OCI-LY7 (cell line): ENCODE results near the gene RASSF9.

Experiments used
- EZH2phosphoT487 ChIP-seq: fragments of 200-600 bp; sonication (generic); IDR thresholded peaks from 2 replicates; pipeline ENCODE4 v1.6.1; 2018; ENCODE audit warnings: low read depth, borderline replicate concordance, mild to moderate bottlenecking, mixed run types, antibody characterized with exemption, low read length, moderate library complexity, mixed read lengths
- TF ChIP-seq, protein P1 (sequence below): fragments of 200-600 bp; sonication (generic); conservative IDR thresholded peaks from 2 replicates; pipeline ENCODE4 v1.5.1; 2014; ENCODE audit warnings: mild to moderate bottlenecking, antibody characterized with exemption, low read length, moderate library complexity, mixed read lengths

DNA sequence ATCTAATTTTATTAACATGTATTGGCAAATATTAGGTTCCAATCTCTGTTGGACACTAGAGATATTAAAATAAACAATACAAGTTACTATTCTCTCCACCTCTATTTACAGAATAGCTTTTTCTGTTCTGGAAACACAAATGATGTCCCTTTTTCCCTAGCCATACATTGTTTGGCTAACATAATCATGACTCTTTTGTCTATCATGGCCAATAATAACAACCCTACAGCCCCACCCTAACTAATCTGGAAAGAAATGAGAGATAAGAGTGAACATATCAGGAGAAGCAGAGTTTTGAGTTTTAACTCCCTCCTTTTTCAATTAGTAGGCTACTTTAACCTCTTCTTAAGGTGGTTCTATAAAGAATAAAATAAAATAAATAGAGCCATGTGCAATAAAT, 40.2 kb downstream of the RASSF9 start:
- no peak for TF ChIP-seq EZH2phosphoT487
- TF ChIP-seq, protein P1, sequence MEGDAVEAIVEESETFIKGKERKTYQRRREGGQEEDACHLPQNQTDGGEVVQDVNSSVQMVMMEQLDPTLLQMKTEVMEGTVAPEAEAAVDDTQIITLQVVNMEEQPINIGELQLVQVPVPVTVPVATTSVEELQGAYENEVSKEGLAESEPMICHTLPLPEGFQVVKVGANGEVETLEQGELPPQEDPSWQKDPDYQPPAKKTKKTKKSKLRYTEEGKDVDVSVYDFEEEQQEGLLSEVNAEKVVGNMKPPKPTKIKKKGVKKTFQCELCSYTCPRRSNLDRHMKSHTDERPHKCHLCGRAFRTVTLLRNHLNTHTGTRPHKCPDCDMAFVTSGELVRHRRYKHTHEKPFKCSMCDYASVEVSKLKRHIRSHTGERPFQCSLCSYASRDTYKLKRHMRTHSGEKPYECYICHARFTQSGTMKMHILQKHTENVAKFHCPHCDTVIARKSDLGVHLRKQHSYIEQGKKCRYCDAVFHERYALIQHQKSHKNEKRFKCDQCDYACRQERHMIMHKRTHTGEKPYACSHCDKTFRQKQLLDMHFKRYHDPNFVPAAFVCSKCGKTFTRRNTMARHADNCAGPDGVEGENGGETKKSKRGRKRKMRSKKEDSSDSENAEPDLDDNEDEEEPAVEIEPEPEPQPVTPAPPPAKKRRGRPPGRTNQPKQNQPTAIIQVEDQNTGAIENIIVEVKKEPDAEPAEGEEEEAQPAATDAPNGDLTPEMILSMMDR = no peak
